Lung (tissue), 16 donors: ENCODE data around the gene TENM4. TPM values are rescaled to one million over a fixed set of nuclear protein-coding genes. Genes with fewer than 3 reads are reported as not detected.

Experiments
- ATAC-seq: fragments of 200-7000 bp; cut with Tn5 transposase; one replicate; pipeline ENCODE4 v1.9.1; 2020; ENCODE audit warnings: moderate number of reproducible peaks; ENCODE audit not compliant: insufficient read depth, low FRiP score
- DNase-seq, 3 donors: peaks; one replicate each; pipeline ENCODE4 v3.0.0-alpha.2; 2013 to 2017
- H3K27ac ChIP-seq, 2 donors: one replicate each; pipeline ENCODE4 v1.5.1; 2013; ENCODE audit warnings: mild to moderate bottlenecking in 2 of 2, moderate library complexity in 2 of 2, control low read depth in 1 of 2, inconsistent platforms in 1 of 2, low read depth in 1 of 2, low read length in 1 of 2
- H3K27me3 ChIP-seq, 3 donors: one replicate each; pipeline ENCODE4 v1.5.1; 2013; ENCODE audit warnings: low read length in 2 of 3; ENCODE audit not compliant: control insufficient read depth in 3 of 3, insufficient read depth in 3 of 3
- H3K36me3 ChIP-seq, 4 donors: one replicate each; pipeline ENCODE4 v1.5.1; 2013; ENCODE audit warnings: low read length in 4 of 4, mild to moderate bottlenecking in 1 of 4, moderate library complexity in 1 of 4; ENCODE audit not compliant: control insufficient read depth in 4 of 4, insufficient read depth in 4 of 4
- H3K4me1 ChIP-seq, 5 donors: one replicate each; pipeline ENCODE4 v1.5.1; 2013; ENCODE audit warnings: low read length in 5 of 5, mild to moderate bottlenecking in 2 of 5, moderate library complexity in 1 of 5; ENCODE audit not compliant: control insufficient read depth in 5 of 5, insufficient read depth in 5 of 5
- H3K4me3 ChIP-seq: one replicate; pipeline ENCODE4 v1.5.1; 2013; ENCODE audit warnings: mild to moderate bottlenecking, control low read depth, moderate library complexity
- H3K9ac ChIP-seq, 2 donors: one replicate each; pipeline ENCODE4 v1.5.1; 2013; ENCODE audit warnings: low read length in 2 of 2, control low read depth in 1 of 2; ENCODE audit not compliant: insufficient read depth in 1 of 2
- H3K9me3 ChIP-seq, 4 donors: one replicate each; pipeline ENCODE4 v1.5.1; 2013; ENCODE audit warnings: low read length in 3 of 4, mild to moderate bottlenecking in 1 of 4, moderate library complexity in 1 of 4; ENCODE audit not compliant: control insufficient read depth in 4 of 4, insufficient read depth in 3 of 4
- CTCF ChIP-seq: IDR thresholded peaks from 2 replicates; pipeline ENCODE4 v1.5.1; 2012; ENCODE audit warnings: mild to moderate bottlenecking; ENCODE audit errors: control extremely low read depth, extremely low read depth
- WGBS, 2 donors: extraction: QIAGEN DNeasy Blood & Tissue Kit; methylation state at CpG; one replicate each; pipeline ENCODE4 v1.1.7; 2013; 5-methylcytosine and 5-hydroxymethylcytosine counted together
- long read RNA-seq, 5 donors: transcript quantifications; one replicate each; lab custom pipeline, GENCODE V29; 2026
- polyA plus RNA-seq, 2 donors: library from polyadenylated mRNA; stranded (reverse); fragments of 200-250 nt; gene quantifications; one replicate each; pipeline ENCODE4 v1.2.1, GENCODE V29; 2013
- total RNA-seq, 2 donors: library from RNA; depleted of rRNA in 1 of 2; stranded (reverse); fragments of >200 nt in 1 of 2; gene quantifications; one replicate each; pipeline ENCODE4 v1.2.1, GENCODE V29; 2014 to 2021
- donor health status: control.
- donor health status: control.
- donor health status: Bipolar disorder and iron deficiency.
- donor health status: healthy.
- donor health status: DM: yes; HTN: yes; CAD: no.

TENM4 gene
- total RNA-seq (10 to 100 TPM in 1 of 2 donors, 1 to 10 TPM in 1; 5.0 to 16.4 TPM), polyA plus RNA-seq (1 to 10 TPM in 1 of 2 donors, under 1 TPM in 1; 0.28 to 1.4 TPM)
- long read RNA-seq, donor 1, result 0 reads
- long read RNA-seq, donor 2, result 0 reads
- long read RNA-seq, donor 3, partial matches to known transcripts, result 0 of 1 reads
- long read RNA-seq, donor 3, other reads (novel, unspliced or antisense), result 0 of 1 reads
- long read RNA-seq, donor 4, result 0 reads
- long read RNA-seq, donor 5, partial matches to known transcripts, result 0 of 1 reads
- long read RNA-seq, donor 5, other reads (novel, unspliced or antisense), result 0 of 1 reads

GRCh38 chr11:79440571-79441460, at the start of gene TENM4:
TENM4 (minus strand) TSS chr11:79441030; CDS start chr11:79069944, 371,086 bp downstream.
- peaks cover 0 to 7% (median 2%) of the 10 kb centered on the region in 4 donors for H3K9me3 ChIP-seq
- no peak for TF ChIP-seq CTCF
- H3K9ac ChIP-seq, result peak within 1 kb of the TSS in 1 of 2 donors; percentile 42
- no peaks in the 10 kb centered on the region for H3K36me3 ChIP-seq
- 2% methylated on average over 35 to 74 of the region's 74 CpGs for WGBS, 2 donors
- peak within 1 kb of the TSS; percentile 18 for H3K4me3 ChIP-seq
- peak; percentile 59 for ATAC-seq
- peak within 1 kb of the TSS in 1 of 2 donors; percentile 32 for H3K27ac ChIP-seq
- peaks cover 6 to 58% (median 49%) of the 10 kb centered on the region in 3 donors for H3K27me3 ChIP-seq
- peaks cover 5 to 34% (median 18%) of the 10 kb centered on the region in 5 donors for H3K4me1 ChIP-seq
- peak; percentile 87 to 92 (median 89) for DNase-seq

- Histone ChIP-seq H3K27me3 (peaks cover 0 to 3% (median 0%) of the 10 kb centered on the region in 3 donors), H3K36me3 (no peaks in the 10 kb centered on the region), H3K9ac (no peak overlapping the region), H3K4me3 (no peak overlapping the region), H3K27ac (no peak overlapping the region), H3K9me3 (no peaks in the 10 kb centered on the region), H3K4me1 (no peaks in the 10 kb centered on the region)
- no peak for TF ChIP-seq CTCF
- 68 to 71% methylated on average over 4 of the region's 4 CpGs for WGBS, 2 donors
- ATAC-seq, result peak; percentile 20
- DNase-seq, result no peak
Observed at GRCh38 chr11:79488286-79488685, 47.5 kb upstream of the TENM4 start.

- no peak overlapping the region for H3K4me3 ChIP-seq
- DNase-seq (no peak), ATAC-seq (no peak)
Observed at GRCh38 chr11:79487412-79487811, 46.6 kb upstream of the TENM4 start.

More at GRCh38 chr11:79487412-79487811, 46.6 kb upstream of the TENM4 start:
- Histone ChIP-seq H3K27ac (no peak overlapping the region), H3K4me1 (no peaks in the 10 kb centered on the region), H3K36me3 (no peaks in the 10 kb centered on the region), H3K9me3 (no peaks in the 10 kb centered on the region), H3K9ac (no peak overlapping the region), H3K27me3 (peaks cover 0 to 3% (median 0%) of the 10 kb centered on the region in 3 donors)
- WGBS, 2 donors, result 74 to 86% methylated on average over 2 of the region's 2 CpGs
- no peak for TF ChIP-seq CTCF
